ENCODE measurements around the gene BNIP5.
"Not testable (repeated sequence)": the region's sequence is repeated elsewhere in the genome, so short reads cannot be mapped to it uniquely, and the experiment has no call there.

The BNIP5 gene

DNA sequence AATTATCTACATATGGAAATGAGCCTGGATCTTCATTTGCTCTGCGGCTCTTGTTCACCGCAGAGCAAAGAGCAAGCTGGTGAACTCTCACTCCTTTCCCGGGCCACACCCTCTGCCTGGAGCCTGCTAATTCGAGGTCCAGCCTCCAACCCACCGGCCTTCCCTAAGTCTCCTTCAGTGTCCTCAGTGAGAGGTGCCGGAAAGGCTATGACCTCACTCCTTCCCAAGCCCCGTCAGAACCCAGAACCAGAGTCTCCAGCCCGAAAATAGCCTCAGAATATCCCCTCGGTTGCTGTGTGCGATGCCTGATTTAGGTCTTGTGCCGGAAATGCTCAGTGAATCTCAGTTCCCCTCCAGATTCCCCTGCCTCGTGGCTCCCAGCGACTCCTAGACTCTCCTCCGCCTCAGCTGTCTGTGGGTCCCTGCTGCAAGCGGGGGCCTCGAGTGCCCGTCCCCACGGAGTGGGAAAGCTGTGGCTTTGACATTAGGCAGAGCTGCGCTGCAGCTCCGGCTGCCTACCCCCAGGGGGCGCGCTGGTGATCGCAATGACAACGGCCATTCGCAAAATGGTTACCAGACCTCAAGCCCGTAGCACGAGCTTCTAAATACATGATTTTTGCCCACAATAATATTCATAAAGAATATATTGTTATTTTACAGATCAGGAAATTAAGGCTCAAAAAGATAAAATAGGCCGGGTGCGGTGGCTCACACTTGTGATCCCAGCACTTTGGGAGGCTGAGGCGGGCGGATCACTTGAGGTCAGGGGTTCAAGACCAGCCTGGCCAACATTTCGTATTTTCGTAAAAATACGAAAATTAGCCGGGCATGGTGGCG is 4.1 kb upstream of the BNIP5 start:
- DNase-seq: peak; percentile 68

DNA sequence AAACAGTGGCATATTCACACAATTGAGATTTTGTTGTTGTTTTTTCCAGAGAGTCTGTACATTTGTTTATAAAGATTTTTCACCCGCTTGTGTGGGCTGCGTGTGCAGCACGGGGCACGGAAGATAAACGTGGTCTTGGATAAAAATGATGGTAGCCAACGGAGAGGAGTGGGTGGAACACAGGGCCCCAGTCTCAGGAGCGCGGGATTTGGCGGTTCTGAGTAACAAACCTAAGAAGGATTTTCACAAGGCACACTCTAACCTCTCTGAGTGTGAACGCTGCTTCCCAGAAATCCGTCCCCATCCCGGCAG is 3.6 kb upstream of the BNIP5 start:
- DNase-seq: no peak

- no peak for DNase-seq
These were observed 2.5 kb upstream of the BNIP5 start for GRCh38 chr6:36339146-36339545.

DNA sequence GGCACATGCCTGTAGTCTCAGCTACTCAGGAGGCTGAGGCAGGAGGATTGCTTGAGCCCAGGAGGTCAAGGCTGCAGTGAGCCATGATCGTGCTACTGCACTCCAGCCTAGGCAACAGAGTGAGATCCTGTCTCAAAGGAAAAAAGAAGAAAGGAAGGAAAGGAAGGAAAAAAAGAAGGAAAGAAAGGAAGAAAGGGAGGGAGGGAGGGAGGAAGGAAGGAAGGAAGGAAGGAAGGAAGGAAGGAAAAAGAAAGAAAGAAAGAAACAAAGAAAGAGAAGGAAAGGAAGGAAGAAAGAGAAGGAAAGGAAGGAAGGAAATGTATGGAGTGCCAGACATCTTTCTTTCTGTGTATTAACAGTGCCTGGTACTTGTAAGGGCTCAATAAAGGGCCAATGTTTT is 1.5 kb upstream of the BNIP5 start:
- DNase-seq: not testable (repeated sequence)

- no peak for DNase-seq
These were observed 1.1 kb upstream of the BNIP5 start for GRCh38 chr6:36337814-36338213.

DNA sequence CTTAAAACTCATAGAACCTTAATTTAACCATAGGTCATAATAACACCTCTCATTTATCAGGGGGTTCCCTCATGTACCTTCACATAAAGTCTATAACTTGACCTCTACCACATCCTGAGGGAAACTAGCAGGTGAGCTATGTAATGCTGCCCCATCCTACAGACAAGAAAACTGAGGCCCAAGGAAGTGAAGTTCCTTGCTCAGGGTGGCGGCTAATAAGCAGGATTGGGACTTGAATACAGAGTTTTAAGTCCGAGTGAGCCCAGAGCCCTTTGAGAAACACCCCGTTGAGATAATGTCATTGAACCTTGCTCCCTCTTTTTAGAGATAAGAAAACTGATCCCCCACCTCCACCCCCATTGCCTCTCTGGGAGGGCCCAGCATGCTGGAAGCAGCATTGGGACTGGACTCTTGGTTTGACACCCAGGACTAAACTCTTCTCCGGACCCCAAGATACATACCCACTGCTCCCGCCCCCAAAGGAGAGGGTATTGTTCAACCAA is 429 bp downstream of the BNIP5 start:
- DNase-seq: no peak

DNA sequence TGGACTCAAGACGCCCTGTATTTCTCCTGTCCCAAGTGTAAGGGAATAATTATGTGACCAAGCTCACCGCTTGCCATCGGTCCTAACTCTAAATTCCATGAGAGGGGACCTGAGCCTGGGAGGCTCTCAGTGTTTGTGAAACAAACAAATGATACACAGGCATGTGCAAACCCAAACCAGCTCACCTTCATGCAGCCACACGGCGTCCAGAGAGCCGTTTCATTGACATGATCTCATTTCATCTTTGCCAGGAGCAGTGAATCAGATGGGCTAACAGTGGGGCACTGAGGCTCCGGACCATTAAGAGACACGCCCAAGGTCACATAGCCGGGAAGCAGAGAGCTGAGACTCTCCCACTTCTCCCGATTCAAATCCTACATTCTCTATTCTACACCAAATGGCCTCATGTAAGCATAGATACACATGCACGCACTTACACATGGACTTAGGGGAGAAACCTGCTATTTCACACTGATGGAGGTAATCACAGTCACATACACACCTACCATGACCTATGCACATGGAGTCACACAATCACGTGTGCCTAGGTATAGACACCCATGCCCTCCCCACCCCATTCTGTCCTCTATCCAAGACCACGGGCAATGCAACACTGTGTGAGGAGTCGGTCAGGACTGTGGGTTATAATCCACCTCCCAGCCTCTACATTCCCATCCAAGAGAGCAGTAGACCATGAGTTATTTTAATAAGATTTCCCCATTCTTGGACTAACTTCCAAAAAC is 1.1 kb downstream of the BNIP5 start:
- no peak for DNase-seq

GRCh38 chr6:36334832-36335459 is 1.7 kb downstream of the BNIP5 start:
- DNase-seq: no peak

DNA sequence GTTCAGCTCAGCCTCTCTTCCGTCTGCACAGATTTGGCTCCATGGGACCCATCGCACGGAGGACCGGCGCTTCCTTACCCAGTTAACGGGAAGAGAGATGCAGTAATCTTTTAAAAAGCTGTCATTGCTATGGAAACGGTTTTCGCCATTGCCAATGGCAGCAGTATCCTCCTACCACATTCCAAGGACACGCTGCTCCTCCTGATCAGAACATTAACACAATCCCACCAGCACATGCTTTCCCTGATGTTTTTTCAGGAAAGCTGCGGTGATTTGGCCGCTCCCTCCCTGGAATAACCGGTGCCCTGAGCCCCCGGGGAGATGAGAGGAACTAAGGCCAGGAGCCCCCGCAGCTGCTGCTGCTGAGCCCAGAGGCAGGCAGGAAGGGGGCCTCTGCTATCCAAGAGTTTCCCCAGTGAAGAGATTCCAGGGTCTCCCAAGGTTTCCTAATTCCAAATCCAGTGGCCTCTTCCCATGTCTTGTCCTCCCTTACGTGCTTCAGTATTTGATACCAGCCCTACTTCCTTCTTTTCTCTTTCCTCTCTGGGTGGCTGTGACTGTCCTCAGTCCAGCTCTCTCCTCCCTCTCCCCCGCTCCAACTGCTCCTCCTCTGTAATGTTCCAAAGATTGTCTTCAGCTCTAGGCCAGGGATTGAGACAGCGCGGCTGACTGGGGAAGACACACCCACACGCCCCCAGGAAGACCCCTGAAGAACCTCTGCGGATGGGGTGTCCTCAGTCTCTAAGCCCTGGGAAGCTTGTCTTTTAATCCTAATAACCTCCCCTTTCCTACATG is 2.6 kb downstream of the BNIP5 start:
- DNase-seq: no peak

- DNase-seq: no peak
These were observed 3.4 kb downstream of the BNIP5 start for GRCh38 chr6:36333171-36333895.

- DNase-seq: no peak
These were observed 5.3 kb downstream of the BNIP5 start for GRCh38 chr6:36331381-36331780.

DNA sequence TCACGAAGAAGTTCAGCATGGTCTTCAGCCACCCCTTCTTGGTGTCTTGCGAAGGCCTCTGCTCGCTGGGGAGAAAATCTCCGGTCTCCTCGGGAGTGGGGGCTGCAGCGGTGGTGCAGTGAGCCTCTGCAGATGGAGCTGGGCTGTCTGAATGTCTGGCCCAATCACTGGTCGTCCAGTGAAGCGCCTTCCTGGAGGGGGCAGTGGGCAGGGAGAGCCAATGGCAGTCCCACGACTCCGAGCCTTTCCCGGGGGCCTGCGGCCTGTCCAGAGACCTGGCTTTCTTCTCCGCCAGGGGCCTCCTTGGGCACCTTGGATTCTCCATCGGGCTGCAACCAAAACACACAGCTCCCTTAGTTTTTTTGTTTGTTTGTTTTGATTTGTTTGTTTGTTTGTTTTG is 6.3 kb downstream of the BNIP5 start:
- DNase-seq: no peak

DNA sequence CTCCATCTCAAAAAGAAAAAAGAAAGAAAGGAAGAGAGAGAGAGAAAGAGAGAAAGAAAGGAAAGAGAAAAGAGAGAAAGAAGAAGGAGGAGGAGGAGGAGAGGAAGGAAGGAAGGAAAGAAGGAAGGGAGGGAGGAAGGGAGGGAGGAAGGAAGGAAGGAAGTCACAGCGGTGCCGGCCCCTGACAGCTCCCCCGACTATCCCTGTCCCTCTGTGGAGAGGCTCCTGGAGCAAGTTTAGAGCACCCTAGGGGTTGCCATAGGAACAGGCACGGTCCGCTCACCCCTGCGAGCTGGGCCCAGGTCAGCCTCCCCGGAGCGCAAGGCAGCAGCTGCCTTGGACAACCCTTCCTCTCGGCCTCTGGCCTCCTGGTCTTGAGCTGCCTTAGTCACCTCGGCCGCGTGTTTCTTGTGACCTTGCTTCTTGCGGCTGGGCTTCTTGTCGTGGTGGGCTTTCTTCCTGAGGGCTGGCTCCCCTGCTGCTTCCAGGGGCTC is 6.8 kb downstream of the BNIP5 start:
- no peak for DNase-seq

DNA sequence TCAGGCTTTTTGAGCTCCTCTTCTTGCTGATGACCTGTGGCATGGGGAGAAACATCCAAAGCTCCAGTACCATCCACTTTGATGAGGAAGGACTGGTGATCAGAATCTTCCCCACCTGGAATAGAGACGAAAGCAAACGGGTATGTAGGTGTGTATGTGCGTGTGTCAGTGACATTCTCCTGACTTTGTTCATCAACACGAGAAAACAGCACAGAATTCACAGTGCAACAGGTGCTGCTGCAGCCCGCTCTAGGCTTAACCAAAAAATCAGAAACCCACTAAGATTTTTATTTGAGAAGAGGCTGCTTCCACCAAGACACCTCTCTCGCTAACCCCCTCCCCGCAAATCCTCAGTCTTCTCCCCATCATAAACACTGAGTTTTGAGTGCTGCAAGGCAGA is 8.1 kb downstream of the BNIP5 start:
- no peak for DNase-seq

DNA sequence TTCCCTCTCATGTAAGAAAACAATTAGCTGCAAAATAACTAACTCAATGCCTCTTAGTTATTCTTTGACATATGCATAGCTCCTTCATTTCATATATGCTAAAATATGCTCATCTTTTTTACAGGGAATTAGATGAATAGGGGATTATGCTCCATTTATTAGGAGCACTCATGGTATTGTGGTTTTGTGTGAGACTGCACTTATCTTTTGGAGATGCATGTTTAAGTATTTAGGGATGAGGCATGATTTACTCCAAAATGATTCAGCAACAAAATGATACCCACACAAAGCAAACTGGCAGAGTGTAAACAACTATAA is 8.8 kb downstream of the BNIP5 start:
- no peak for DNase-seq

GRCh38 chr6:36327226-36327918 is 9.3 kb downstream of the BNIP5 start:
- DNase-seq: no peak

- DNase-seq: no peak
These were observed 10.2 kb downstream of the BNIP5 start for GRCh38 chr6:36326356-36326995.

DNA sequence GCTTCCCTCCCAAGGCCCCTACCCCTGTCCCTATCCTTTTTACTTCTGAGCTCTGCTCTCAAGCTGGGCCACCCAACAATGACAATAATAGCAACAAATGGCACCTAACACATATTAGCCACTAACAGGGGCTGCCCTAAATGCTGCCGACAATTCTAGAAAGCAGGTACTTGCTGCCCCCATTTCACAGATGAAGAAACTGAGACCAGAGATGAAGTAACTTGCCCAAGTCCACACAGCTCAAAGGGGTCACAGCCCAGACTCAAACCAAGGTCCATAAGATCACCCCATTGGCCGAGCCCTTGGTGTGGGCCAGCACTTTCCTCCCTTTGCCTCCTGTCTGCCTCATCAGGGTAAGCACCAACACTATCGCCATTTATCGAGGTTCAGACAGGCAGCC is 12.0 kb downstream of the BNIP5 start:
- no peak for DNase-seq

DNA sequence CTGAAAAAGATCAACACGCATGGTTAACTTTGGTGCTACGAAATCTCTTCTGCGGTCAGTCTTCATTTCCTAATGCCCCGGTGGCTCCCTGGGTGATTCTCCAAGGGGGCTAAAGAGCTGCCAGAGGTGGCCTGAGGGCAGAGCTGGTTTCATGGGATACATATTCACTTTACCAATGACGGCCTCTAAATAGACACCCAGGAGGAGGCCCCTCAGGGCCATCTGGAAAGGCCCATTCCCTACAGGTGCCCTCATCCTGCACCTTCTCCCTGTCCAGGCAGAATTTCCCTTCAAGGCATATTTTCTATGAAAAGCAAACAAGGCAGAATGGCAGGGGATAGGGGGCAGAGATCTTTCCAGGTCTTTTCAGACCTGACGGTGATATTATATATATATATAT is 12.5 kb downstream of the BNIP5 start:
- no peak for DNase-seq

- DNase-seq: no peak
These were observed 13.6 kb downstream of the BNIP5 start for GRCh38 chr6:36323062-36323461.

DNA sequence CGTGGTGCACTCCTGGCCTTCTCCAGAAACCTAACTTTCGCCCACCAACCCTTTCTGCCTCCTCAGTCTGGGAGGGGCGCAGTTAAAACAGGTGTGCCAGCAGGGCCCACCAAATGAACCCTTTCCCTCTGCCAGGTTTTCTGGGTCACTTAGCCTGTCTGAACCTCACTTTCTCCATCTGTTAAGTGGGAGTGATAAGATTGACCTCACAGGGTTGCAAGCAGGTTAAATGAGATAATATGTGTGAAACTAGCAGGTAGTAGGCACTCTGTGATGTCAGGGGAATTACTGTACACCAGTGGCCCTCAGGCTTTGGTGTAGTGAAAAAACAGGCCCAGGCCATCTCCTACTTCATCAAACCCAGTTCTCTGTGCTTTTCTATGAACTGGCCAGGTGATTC is 14.1 kb downstream of the BNIP5 start:
- no peak for DNase-seq

Measured in effector CD4-positive, alpha-beta T cell (primary cell).